Stimulated activated CD4-positive, alpha-beta T cell treated with anti-CD3 and anti-CD28 coated beads, Interleukin-15, amount 100 ng/mL, for 1 hour (primary cell): ENCODE measurements around the gene EBLN2.
"Not testable (repeated sequence)": the region's sequence is repeated elsewhere in the genome, so short reads cannot be mapped to it uniquely, and the experiment has no call there.

Experiments used
- DNase-seq, 2 donors: peaks; one replicate each; pipeline ENCODE4 v3.0.0-alpha.2; 2020; ENCODE audit warnings: low read depth in 1 of 2, low spot score in 1 of 2

The EBLN2 gene

GRCh38 chr3:73060302-73060723 lies 1.1 kb upstream of the EBLN2 start:
- DNase-seq = no peak

- not testable (repeated sequence) for DNase-seq
Measured at GRCh38 chr3:73066243-73066642, 4.8 kb downstream of the EBLN2 start.

GRCh38 chr3:73068419-73068818 lies 7.0 kb downstream of the EBLN2 start:
- DNase-seq = no peak

GRCh38 chr3:73069187-73069586 lies 7.7 kb downstream of the EBLN2 start:
- no peak for DNase-seq

- no peak for DNase-seq
Measured at GRCh38 chr3:73069775-73070444, 8.5 kb downstream of the EBLN2 start.

GRCh38 chr3:73070675-73071575 lies 9.5 kb downstream of the EBLN2 start:
- no peak for DNase-seq

GRCh38 chr3:73071952-73072351 lies 10.5 kb downstream of the EBLN2 start:
- DNase-seq = no peak

- DNase-seq = no peak
Measured at GRCh38 chr3:73072634-73073033, 11.2 kb downstream of the EBLN2 start.

GRCh38 chr3:73073091-73073707 lies 11.7 kb downstream of the EBLN2 start:
- DNase-seq = no peak

- DNase-seq = no peak
Measured at GRCh38 chr3:73074781-73075180, 13.3 kb downstream of the EBLN2 start.

GRCh38 chr3:73080216-73080966 lies 18.9 kb downstream of the EBLN2 start:
- no peak for DNase-seq

GRCh38 chr3:73081140-73081539 lies 19.7 kb downstream of the EBLN2 start:
- DNase-seq = no peak

GRCh38 chr3:73084170-73084569 lies 22.7 kb downstream of the EBLN2 start:
- no peak for DNase-seq

GRCh38 chr3:73086071-73086494 lies 24.6 kb downstream of the EBLN2 start:
- DNase-seq = peak in 1 of 2 donors; percentile 22

- no peak for DNase-seq
Measured at GRCh38 chr3:73094129-73094528, 32.7 kb downstream of the EBLN2 start.

GRCh38 chr3:73094951-73095350 lies 33.5 kb downstream of the EBLN2 start:
- no peak for DNase-seq

- no peak for DNase-seq
Measured at GRCh38 chr3:73096169-73096568, 34.7 kb downstream of the EBLN2 start.

GRCh38 chr3:73098026-73098425 lies 36.6 kb downstream of the EBLN2 start:
- no peak for DNase-seq

GRCh38 chr3:73098873-73099272 lies 37.4 kb downstream of the EBLN2 start:
- DNase-seq = no peak

GRCh38 chr3:73100741-73101559 lies 39.5 kb downstream of the EBLN2 start:
- DNase-seq = peak; percentile 37 to 60
